COLO668 (cell line): Measurements from ENCODE around the gene DGKB.
"Not testable (repeated sequence)": the region's sequence is repeated elsewhere in the genome, so short reads cannot be mapped to it uniquely, and the experiment has no call there.

Experiments used
- DNase-seq: peaks from one replicate; lab custom pipeline; 2025; ENCODE audit not compliant: unreplicated experiment; lab: John Stamatoyannopoulos, UW

DGKB gene

DNA sequence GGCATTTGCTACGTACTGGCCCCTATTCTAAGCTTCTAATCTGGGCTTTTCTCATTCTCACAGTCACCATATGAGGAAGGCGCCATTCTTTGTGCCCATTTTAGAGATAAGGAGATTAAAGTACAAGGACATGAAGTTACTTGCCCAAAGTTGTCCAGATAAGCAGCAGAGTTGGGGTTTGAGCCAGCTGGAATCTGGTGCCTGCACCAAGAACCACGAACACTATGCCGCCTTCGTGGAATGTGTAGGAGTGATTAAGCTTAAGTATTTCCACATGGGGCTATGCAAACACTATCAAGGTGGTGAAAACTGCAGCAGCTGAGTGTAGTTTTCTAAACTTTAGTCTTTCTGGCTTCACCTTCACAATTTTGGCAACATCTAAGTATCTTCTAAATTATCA lies 570.4 kb downstream of the DGKB start:
- DNase-seq = no peak

DNA sequence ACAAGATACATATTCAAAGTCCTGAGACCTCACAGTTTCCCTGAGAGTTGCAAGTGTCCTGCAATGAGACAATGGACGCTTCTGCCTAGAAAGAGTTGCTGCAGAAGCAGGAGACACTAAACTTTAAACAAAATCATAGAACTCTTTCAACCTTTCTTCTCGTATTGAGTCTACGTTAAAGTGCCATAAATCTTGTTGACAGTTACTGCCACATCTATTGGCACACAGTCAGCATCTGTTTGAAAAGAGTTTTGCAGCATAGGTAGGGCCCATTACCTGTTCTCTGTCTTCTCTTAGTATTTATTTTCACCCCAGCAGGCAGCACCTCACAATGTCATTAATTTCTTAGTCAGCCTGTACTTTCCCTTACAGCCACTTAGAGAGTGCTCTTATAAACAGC lies 577.8 kb downstream of the DGKB start:
- no peak for DNase-seq

DNA sequence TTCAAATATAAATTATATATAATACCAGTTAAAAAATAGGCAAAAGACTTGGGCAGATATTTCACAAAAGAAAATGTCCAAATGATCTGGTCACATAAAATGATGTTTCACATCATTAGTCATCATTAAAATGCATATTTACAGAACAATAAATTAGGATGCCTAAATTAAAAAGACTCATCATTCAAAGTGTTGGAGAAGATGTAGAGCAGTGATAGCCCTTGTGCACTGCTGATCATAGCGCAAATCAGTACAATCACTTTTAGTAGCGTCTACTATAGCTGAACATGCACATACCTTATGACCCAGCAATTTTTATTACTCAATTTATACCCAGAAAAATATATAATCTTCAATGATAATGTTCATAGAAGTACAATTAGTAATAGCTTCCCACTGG lies 579.8 kb downstream of the DGKB start:
- no peak for DNase-seq

DNA sequence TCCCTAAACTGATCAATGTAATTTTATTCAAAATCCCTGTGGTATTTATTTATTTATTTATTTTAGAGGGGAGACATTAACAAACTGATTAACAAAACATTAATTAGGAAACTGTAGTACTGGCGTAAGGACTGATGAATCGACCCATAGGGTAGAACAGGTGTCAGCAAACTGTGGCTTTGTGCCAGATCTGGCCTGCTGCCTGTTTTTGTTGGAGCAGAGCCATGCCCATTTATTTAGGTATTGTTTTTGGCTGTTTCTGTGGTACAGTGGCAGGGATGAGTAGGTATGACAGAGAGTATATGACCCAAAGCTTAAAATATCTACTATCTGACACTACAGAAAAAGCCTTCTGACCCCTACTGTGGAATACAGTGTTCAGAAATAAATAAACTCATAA lies 580.6 kb downstream of the DGKB start:
- DNase-seq = peak; percentile 81

DNA sequence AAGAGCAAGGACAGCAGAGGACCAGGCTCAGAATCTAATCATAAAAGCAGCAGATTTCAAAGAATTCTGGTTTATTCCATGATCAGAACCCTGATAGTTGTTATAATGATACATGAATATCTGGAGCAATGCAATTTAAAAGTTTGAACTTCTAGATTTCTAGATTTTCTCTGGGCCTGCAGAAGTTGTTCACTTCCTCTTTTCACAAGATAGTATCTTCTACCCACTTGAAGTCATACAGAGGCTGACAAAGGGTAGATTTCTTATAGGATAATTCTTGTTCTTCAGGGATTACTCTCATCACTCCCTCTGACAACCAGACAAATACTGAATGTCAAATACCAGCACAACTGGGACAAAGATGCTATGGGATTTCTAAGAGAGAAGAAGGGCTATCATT lies 593.1 kb downstream of the DGKB start:
- no peak for DNase-seq

DNA sequence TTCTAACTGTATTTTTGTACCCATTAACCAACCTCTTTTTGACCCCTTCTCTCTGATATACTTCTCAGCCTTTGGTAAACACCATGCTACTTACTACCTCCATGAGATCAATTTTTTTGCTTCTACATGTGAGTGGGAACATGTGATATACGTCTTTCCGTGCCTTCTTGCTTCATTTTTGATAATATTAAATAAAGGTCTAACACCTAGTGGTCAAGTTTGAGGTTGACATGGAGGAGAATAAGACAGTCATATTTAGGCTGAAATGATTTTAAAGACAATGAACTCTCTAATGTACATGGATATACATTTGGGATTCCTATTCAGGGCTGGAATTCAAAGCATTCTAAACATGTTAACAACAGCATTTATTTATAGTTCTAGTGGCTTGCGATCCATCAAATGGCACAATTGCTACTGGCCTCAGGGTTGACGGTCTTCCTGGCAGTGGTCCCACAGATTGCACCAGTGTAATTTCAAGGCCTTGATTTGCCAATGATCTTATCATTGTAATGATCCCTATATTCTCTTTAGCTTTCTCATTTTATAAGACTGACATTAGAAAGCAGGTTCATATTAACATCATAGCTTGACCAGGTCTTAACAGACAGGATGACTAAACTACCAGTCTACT lies 597.2 kb downstream of the DGKB start:
- no peak for DNase-seq

DNA sequence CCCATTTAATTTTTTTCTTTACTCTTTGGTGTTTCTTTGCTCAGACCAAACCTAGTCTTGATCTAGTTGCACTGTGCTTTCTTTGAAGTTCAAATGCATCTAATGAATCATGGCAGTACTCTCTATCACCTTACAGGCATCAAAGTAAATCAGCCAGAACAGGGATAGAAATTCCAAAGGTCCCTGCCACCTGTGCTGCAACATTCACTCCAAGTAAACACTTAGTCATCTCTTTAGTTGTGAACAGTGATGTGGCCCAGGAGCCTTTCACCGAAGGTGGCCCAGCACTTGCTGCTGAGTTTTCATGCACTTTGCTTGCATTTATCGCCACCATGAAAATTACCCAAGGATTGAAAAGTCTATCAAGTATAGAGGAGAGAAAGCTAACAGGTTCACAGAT lies 599.0 kb downstream of the DGKB start:
- peak; percentile 21 for DNase-seq

DNA sequence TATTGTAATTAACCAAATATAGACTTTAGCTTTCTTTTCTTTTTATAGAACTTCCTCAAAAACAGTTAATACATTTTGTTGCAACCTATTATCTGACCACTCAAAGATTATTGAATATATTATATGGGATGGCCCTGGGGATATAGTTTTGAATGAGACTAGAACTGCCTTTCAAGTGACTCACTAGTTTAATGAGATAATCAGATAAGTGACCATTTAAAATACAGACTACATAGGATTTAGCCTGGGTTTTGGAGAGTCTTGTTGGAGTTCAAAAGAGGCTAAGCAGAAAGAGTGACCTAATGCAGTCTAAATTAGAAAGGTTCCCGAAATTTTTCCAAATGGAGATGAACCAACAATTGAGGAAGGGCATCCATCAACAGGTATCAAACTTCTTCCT lies 607.9 kb downstream of the DGKB start:
- DNase-seq = no peak

DNA sequence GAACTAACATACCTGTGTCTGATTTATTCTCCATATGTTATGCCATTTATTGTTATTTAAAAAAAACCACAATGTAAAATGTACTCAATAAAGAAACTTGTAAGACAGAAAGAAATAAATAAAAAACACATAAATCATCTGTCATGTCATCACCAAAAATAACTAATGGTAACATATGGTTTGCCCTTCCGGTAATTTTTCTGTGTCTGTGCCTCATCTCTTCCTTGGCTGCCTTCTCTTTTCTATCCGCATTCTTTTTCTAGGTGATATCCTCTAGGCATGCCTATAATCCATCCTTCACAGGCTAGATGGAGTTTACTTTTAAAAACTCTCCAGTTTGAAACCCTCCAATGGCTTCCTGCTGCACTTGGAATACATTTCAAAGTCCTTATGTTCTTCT lies 609.1 kb downstream of the DGKB start:
- no peak for DNase-seq

DNA sequence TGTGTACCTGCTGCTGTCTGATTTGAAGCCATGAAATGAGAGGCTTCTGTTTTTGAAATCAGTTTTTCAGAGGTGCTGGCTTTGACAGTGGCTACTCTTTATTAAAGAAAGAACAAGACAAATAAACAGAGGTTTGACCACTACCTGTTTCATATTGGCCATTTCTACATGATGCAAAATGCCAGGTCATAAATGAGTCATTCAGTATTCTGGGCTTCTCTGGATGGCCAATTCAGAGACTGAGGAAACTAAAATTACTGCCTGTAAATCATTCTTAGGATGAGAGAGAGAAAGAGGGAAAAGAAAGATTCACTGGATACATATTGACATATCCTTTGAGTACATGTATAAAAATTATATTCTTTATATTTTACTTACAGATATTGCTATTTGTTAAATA lies 609.8 kb downstream of the DGKB start:
- no peak for DNase-seq

DNA sequence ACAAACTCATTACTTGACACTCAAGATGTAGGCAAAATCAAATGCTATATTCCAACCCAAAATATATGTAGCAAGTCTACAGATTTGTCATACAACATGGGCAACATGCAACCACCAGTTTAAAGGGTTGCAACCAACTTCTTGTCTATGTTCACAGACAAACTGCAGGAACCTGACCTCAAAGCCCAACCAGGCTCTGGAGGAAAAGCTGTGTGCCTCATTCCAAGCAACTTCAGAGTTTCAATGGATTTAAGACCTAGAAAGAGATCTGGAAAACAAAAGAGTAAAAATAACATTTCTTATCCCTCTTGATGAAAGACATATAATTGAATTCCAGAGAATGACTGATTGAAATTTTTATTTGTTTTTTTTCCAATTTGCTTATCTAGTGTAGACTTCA lies 612.6 kb downstream of the DGKB start:
- no peak for DNase-seq

DNA sequence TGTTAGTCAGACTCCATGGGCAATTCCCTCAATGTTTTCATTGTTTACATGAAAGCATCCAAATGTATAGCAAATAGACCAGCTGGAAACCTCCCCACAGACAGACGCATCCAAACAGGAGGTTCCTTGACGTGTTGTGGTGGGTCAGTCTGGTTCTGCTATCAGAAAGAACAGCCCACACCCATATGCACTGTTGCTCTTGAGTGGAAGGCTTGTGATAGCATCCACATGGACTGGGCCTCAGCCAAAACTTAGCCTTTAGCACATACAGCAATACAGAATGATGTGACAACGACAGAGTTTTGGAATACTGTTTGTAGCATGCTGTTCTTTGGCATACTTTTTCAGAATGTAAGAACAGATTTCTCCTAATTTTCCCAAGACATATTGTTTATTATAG lies 613.9 kb downstream of the DGKB start:
- no peak for DNase-seq

DNA sequence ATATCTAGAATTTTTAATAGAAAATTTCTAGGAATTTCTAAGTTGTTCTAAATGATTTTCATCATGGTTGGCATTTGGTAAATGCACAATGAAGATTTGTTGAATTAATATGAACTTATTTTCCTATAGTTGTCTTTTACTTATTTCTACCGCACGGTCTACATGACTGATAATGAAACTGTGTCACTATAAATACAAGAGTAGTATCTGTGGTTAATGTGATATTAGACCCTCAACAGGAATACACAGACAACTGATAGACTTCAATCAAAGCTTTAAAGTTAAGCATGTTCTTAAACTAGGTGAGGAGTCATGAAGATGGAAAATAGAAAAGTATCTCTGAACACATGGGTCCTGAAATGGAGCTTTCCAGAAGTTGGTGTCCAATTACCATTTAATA lies 615.2 kb downstream of the DGKB start:
- DNase-seq = no peak

DNA sequence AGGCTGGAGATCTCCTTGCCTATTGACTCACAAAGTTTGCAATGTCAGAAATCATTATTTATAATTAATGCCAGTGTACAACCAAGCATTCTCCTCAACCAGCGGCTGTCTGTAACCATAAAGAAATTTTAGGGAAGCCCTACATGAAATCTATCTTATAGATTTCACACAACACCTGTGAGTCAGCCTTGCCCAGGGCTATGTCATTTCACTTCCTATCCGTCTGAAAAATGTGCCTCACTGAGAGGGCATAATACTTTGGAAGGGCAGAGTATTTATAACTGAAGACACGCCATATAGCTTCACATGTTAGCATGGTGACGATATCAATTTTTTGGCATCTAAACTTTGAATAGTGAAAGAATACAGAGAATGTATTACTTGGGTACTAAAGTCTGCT lies 616.5 kb downstream of the DGKB start:
- DNase-seq = no peak

DNA sequence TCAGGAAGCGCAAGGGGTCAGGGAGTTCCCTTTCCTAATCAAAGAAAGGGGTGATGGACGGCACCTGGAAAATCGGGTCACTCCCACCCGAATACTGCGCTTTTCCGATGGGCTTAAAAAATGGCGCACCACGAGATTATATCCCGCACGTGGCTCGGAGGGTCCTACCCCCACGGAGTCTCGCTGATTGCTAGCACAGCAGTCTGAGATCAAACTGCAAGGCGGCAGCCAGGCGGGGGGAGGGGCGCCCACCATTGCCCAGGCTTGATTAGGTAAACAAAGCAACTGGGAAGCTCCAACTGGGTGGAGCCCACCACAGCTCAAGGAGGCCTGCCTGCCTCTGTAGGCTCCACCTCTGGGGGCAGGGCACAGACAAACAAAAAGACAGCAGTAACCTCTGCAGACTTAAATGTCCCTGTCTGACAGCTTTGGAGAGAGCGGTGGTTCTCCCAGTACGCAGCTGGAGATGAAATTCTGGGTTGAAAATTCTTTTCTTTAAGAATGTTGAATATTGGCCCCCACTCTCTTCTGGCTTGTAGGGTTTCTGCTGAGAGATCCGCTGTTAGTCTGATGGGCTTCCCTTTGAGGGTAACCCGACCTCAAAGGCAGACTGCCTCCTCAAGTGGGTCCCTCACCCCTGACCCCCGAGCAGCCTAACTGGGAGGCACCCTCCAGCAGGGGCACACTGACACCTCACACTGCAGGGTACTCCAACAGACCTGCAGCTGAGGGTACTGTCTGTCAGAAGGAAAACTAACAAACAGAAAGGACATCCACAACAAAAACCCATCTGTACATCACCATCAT lies 623.3 kb downstream of the DGKB start:
- DNase-seq = not testable (repeated sequence)

DNA sequence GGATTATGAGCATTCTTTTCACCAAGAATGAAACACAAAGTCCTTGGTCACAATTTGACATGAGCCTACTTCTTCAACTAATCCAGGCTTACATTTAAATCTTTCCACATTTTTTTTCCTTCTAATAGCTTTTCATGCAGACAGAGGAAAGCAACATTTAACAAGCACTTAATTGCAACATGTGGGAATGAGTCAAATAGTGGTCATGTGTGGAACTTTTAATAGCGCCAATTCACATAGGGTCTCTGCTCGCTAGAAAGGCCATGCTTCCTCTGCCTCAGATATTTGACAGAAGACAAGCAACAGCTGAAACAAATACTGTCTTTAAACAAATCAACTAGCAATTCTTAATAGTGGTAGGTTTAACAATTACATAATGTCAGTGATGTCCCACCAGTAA lies 627.2 kb downstream of the DGKB start:
- DNase-seq = no peak

DNA sequence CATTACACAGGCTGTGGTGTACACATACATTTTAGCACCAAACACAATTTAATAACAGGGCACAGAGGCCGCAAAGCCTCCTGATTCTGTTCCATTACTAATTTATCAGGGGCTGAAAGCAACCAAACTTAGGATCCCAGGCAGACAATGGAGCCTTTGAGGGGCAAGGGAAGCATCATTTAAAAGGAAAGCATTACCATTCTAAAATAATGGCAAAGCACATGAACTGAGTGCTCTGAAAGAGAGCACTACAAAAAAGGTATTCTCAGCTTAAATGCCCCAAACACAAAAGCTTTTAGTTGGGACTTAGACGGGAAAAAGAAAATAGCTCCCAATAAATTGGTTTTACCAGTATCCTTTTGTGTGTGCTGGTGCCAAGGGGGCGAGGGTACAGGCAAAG lies 631.1 kb downstream of the DGKB start:
- no peak for DNase-seq

DNA sequence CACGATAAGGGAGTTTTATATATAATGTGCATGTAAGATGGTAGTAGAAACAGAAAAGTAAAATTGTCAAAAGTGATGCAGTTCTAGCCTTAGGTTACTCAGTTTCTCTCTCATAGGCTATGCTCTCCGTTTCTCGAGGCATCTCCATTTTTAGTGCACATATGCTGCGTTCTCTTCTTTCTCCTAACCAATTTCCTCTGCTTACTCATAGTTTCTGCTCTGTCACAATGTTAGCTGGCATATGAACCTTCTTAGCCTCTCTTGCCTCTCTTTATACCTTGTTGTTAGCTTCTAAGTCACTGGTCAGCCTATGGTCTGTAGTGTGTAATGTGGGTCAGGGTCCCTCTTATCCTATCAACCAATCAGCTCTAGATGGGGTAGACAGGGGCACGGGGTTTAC lies 632.5 kb downstream of the DGKB start:
- DNase-seq = no peak

DNA sequence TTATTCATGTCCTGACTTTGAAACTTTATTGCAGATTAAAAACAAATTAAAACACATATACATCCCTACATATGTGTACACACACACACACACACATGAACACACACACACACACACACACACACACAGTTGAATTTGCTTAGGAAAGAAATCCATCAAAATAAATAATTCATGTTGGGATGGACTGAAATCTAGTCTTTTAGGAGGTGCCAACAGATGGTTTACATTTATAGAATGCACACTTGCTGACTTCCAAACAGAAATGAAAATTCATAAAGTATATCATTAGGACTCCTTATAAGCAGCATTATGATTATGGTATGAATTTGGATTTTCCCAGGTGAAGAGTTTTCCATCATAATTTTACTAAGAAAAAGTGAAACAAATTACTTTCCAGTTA lies 642.5 kb downstream of the DGKB start:
- no peak for DNase-seq

DNA sequence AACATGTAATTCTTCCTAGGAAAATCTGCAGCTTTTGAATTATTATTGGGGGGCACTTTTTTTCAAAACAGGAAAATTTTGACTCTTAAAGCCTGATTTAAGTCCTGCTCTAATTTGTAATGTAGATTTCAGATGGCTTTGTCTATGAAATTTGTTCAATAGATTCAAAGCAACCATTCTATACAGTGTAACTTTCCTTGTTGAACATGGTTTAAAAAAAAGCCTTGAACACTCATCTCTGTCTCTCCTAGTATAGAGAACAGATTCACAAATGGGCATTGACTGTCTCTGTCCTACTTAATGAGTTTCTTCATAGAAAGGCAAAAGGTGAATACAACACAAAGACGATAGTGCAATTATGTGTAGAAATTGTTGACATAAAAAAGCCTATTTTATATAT lies 643.7 kb downstream of the DGKB start:
- DNase-seq = no peak

DNA sequence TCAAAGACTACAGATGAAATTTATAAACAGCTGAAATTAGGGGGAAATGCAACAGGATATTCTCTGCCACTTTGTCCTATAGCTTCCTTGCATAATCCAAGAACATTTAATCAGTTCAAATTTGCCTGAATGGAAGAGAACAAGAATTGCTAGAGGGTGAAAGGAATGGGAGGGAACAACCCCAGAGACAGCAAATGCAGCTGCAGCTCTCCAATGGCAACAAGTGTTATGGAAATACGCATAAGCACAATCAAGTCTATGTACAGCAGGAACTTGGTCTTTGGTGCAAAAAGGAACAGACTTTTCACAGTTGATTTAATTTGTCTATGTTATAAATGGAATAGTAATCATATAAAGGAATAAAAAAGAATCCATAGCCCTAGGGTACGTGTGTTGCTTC lies 644.1 kb downstream of the DGKB start:
- no peak for DNase-seq

DNA sequence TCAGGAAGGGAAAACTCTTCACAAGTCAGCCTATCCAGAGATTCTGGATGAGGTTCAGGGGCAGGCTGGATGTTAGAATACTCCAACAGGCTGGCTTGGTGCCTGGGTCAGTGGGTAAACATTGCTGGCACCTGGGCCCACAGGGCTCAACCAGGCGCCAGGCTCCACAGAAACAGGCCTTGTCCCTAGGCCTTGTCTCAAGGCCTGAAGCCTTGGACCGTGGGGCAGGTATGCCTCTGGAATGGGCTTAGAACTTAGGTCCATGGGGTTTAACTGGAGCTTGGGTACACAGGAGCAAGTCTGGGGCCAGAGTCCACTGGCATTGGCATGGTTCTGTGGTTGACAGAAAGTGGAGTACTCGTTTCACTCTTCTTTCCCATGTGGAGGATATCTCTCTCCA lies 650.1 kb downstream of the DGKB start:
- no peak for DNase-seq

DNA sequence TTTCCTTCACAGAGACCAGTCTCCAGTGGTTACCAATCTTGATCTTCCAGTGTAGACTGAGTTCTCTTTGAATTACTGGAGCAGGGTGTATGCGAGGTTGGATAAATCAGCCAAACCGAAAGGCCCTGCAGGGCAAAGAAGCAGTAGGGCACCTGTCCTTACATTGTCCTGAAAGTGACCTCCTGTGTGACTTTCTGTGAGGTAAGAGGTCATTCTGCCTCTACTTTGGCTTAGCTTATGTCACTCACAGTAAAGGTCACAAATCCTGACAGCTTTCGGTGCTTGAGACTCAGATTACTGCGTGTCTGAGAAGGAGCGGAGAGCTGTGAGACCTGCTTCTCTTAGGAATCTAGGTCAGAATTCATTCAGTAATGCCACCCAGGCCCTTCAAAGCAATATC lies 660.4 kb downstream of the DGKB start:
- DNase-seq = no peak
